HG02870 (cell line): ENCODE measurements around the gene CUX1.
"Not testable (repeated sequence)": the region's sequence is repeated elsewhere in the genome, so short reads cannot be mapped to it uniquely, and the experiment has no call there.

Source experiments
- ATAC-seq: cut with Tn5 transposase; IDR thresholded peaks from one replicate; pipeline ENCODE4 v1.9.1; 2021; ENCODE audit warnings: mild to moderate bottlenecking, moderate library complexity; ENCODE audit not compliant: unreplicated experiment

CUX1 gene

GRCh38 chr7:102292813-102293798, 475.7 kb downstream of the CUX1 start:
- ATAC-seq = no peak

GRCh38 chr7:102294589-102294988, 477.2 kb downstream of the CUX1 start:
- no peak for ATAC-seq

GRCh38 chr7:102295346-102296178, 478.1 kb downstream of the CUX1 start:
- ATAC-seq = no peak

GRCh38 chr7:102296179-102296438, 478.7 kb downstream of the CUX1 start:
- no peak for ATAC-seq

- no peak for ATAC-seq
Measured at GRCh38 chr7:102296514-102296913, 479.1 kb downstream of the CUX1 start.

- ATAC-seq = no peak
Measured at GRCh38 chr7:102297487-102298218, 480.2 kb downstream of the CUX1 start.

- ATAC-seq = no peak
Measured at GRCh38 chr7:102300643-102301221, 483.3 kb downstream of the CUX1 start.

GRCh38 chr7:102301367-102301766, 483.9 kb downstream of the CUX1 start:
- ATAC-seq = not testable (repeated sequence)

GRCh38 chr7:102302025-102302424, 484.6 kb downstream of the CUX1 start:
- ATAC-seq = no peak

GRCh38 chr7:102303669-102304422, 486.4 kb downstream of the CUX1 start:
- ATAC-seq = no peak

GRCh38 chr7:102304668-102305067, 487.2 kb downstream of the CUX1 start:
- no peak for ATAC-seq

- peak; percentile 49 for ATAC-seq
Measured at GRCh38 chr7:102305414-102306268, 488.2 kb downstream of the CUX1 start.

- peak; percentile 60 for ATAC-seq
Measured at GRCh38 chr7:102306916-102307677, 489.7 kb downstream of the CUX1 start.

GRCh38 chr7:102310414-102310815, 493.0 kb downstream of the CUX1 start:
- no peak for ATAC-seq

- no peak for ATAC-seq
Measured at GRCh38 chr7:102312317-102312716, 494.9 kb downstream of the CUX1 start.

- no peak for ATAC-seq
Measured at GRCh38 chr7:102313997-102314780, 496.8 kb downstream of the CUX1 start.

- no peak for ATAC-seq
Measured at GRCh38 chr7:102317231-102318059, 500.0 kb downstream of the CUX1 start.
